C4-2B (cell line): ENCODE data around the gene VPS33B.

Experiments
- H3K27ac ChIP-seq: fragments of 450-650 bp; 2 replicates; pipeline ENCODE4 v1.5.1; 2017
- CTCF ChIP-seq: fragments of 450-650 bp; conservative IDR thresholded peaks from 2 replicates; pipeline ENCODE4 v1.5.1; 2017; ENCODE audit warnings: mild to moderate bottlenecking
- ZFX ChIP-seq: fragments of 450-650 bp; IDR thresholded peaks from 2 replicates; pipeline ENCODE4 v1.6.1; 2017

The VPS33B gene

DNA sequence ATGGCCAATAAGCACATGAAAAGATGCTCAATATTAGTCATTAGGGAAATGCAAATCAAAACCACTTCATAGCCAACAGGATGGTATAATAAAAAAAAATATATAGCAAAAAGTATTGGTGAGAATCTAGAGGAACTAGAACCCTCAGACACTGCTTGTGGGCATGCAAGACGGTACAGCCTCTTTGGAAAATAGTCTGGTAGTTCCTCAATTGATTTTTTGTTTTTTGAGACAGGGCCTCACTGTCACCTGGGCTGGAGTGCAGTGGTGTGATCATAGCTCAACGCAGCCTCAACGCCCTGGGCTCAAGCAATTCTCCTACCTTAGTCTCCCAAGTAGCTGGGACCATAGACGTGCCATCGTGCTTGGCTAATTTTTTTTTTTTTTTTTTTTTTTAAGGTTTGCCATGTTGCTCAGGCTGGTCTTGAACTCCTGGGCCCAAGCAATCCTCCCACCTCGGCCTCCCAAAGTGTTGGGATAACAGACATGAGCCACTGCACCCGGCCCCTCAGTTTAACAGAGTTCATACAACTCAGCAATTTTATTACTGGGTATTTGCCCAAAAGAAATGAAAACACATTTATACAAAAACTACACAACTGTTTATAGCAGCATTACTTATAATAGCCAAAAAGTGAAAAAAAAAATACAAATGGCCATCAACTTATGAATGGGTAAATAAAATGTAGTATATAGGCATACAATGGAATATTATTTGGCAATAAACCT is 33.2 kb downstream of the VPS33B start:
- no peak for TF ChIP-seq CTCF
- no peak for TF ChIP-seq ZFX
- H3K27ac ChIP-seq = no peak overlapping the region

DNA sequence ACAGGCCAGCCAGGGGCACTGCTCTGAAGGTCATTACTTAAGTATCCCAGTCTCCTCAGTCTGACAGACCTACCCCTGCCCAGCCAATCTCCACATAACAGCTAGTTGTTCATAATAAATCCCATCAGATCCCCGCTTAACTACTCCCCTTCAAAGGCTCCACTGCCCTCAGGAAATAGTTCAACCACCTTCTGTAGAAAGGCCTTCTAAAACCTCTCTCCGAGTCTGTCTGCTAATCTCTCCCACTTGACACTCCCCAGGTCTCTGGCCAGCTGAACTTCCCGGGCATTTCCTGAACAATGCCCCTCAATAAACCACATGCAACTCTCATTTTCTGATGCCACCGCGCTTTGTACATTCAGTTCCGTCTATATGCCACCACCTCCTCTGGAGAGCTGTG is 34.1 kb downstream of the VPS33B start:
- no peak overlapping the region for H3K27ac ChIP-seq
- TF ChIP-seq CTCF (no peak), ZFX (no peak)

GRCh38 chr15:90987561-90988141 is 34.7 kb downstream of the VPS33B start:
- TF ChIP-seq ZFX = no peak
- TF ChIP-seq CTCF = no peak
- no peak overlapping the region for H3K27ac ChIP-seq

DNA sequence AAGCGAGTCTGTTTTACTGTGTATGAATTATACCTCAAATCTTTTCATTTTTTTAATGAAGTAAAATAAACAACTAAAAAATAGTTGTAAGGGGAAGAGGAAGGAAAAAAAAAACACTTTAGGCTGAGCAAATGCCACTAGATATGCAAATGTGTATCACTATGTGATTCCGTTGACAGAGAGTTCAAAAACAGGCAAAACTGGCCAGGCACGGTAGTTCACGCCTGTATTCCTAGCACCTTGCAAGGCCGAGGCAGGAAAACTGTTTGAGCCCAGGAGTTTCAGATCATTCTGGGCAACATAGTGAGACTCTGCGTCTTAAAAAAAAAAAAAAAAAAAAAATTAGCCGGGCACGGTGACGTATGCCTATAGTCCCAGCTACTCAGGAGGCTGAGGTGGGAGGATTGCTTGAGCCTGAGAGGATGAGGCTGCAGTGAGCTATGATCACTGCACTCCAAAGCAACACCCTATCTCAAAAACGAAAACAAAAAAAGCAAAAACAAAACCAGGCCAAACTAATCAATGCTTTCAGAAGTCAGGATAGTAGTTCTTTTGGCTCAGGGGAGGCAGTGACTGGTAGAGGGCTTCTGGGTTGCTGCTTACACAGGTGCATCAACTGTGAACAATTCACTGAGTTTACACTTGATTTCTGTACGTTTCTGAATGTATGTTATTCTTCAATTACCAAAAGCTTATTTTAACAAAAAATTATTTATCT is 35.4 kb downstream of the VPS33B start:
- H3K27ac ChIP-seq = peak overlapping the region; percentile 20; the same call in 1 of the 2 replicates
- TF ChIP-seq ZFX = no peak
- no peak for TF ChIP-seq CTCF

DNA sequence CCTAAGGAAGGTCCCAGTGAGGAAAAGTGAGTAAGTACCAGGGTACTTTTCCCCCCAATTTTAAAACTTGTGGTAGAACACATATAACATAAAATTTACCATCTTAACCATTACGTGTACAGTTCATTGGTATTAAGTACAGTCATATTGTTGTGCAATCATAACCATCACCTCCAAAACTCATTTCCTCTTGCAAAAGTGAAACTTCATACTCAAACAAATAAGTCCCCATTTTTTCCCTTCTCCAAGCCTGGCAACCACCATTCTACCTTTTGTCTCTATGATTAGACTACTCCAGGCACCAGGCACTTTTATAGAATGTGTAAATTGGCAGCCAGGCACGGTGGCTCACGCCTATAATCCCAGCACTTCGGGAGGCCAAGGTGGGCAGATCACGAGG is 40.3 kb downstream of the VPS33B start:
- TF ChIP-seq CTCF (no peak), ZFX (no peak)
- no peak overlapping the region for H3K27ac ChIP-seq

DNA sequence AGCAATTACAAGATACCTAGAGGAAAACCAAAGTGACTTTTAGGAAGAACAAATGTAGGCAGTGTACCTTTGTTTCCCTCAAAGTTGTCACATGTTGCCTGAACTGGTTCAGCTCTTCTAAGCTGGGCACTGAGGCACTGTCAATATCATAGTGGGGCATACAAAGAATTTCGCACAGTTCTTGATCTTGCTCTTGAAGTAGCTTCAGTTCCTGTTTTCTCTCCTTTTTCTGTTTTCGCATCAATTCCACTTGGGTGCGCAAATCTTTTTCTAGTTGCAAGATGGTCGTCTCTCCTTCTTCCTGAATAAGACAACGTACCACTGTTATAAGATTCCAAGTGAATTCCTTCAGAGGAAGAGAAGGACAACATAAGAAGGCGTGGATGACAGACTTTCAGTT is 40.7 kb downstream of the VPS33B start:
- no peak overlapping the region for H3K27ac ChIP-seq
- TF ChIP-seq CTCF (no peak), ZFX (no peak)

GRCh38 chr15:90979582-90979981 is 42.8 kb downstream of the VPS33B start:
- TF ChIP-seq CTCF = no peak
- no peak for TF ChIP-seq ZFX
- H3K27ac ChIP-seq = no peak overlapping the region
